Panc1 (cell line): Measurements from ENCODE around the gene SLC25A17. TPM values are rescaled to one million over a fixed set of nuclear protein-coding genes. Genes with fewer than 3 reads are reported as not detected.
"Not testable (repeated sequence)": the region's sequence is repeated elsewhere in the genome, so short reads cannot be mapped to it uniquely, and the experiment has no call there.

Source experiments
- ATAC-seq: fragments of 200-7000 bp; cut with Tn5 transposase; 2 replicates; pipeline ENCODE4 v1.9.1; 2020; ENCODE audit warnings: mild to moderate bottlenecking, moderate library complexity
- BruUV-seq: library from RNA; stranded (reverse); fragments of 400-500 nt; replicated peaks from 2 replicates; lab custom pipeline; 2021; lab: Mats Ljungman, UMichigan
- CTCF ChIA-PET: fragments of 300-600 bp; sonication (Branson Sonifier 250); formaldehyde crosslinking; loops from one replicate; lab custom pipeline; 2022; ENCODE audit warnings: antibody characterized with exemption; lab: Charles Lee
- POLR2A ChIA-PET: fragments of 300-600 bp; sonication (Branson Sonifier 250); formaldehyde crosslinking; loops from one replicate; lab custom pipeline; 2022; ENCODE audit warnings: antibody characterized with exemption; lab: Charles Lee
- DNase-seq: peaks from one replicate; pipeline ENCODE4 v3.0.0-alpha.2; 2010; ENCODE audit warnings: low read depth, low spot score
- H3K27ac ChIP-seq: 2 replicates; pipeline ENCODE4 v1.5.1; 2011; ENCODE audit warnings: mild to moderate bottlenecking, low read length, inconsistent platforms
- H3K27me3 ChIP-seq: fragments of 200-500 bp; sonication (Bioruptor generic); 2 replicates; pipeline ENCODE4 v1.6.0; 2014; ENCODE audit warnings: low read length, inconsistent platforms; ENCODE audit not compliant: control insufficient read depth, insufficient read depth
- H3K36me3 ChIP-seq: fragments of 200-500 bp; sonication (Bioruptor generic); 2 replicates; pipeline ENCODE4 v1.5.1; 2014; ENCODE audit warnings: inconsistent platforms, mild to moderate bottlenecking, low read length, moderate library complexity; ENCODE audit not compliant: control insufficient read depth, insufficient read depth
- H3K4me1 ChIP-seq: 2 replicates; pipeline ENCODE4 v1.5.1; 2011; ENCODE audit warnings: inconsistent platforms, mild to moderate bottlenecking, low read length, moderate library complexity; ENCODE audit not compliant: control insufficient read depth, insufficient read depth
- H3K4me3 ChIP-seq, 2 experiments: 2 replicates each; pipeline ENCODE4 v1.5.1; 2011 to 2012; ENCODE audit warnings: low read depth in 2 of 2, low read length in 2 of 2, mild to moderate bottlenecking in 2 of 2, inconsistent platforms in 1 of 2, moderate library complexity in 1 of 2
- H3K9me3 ChIP-seq: fragments of 200-500 bp; sonication (Bioruptor generic); 2 replicates; pipeline ENCODE4 v1.5.1; 2014; ENCODE audit warnings: low read depth, mild to moderate bottlenecking, inconsistent platforms, low read length, moderate library complexity; ENCODE audit not compliant: control insufficient read depth, insufficient read depth
- POLR2AphosphoS5 ChIP-seq: IDR thresholded peaks from 2 replicates; pipeline ENCODE4 v1.6.1; 2012; ENCODE audit warnings: mild to moderate bottlenecking, low read depth, low read length, moderate library complexity
- SIN3A ChIP-seq: IDR thresholded peaks from 2 replicates; pipeline ENCODE4 v1.6.1; 2012; ENCODE audit warnings: low read depth, mild to moderate bottlenecking, low read length, moderate library complexity, borderline replicate concordance; ENCODE audit not compliant: insufficient read depth
- TCF7L2 ChIP-seq: IDR thresholded peaks from 2 replicates; pipeline ENCODE4 v1.6.1; 2011; ENCODE audit warnings: mild to moderate bottlenecking, low read depth, low read length, inconsistent platforms
- in situ Hi-C: cut with HindIII; loops from 2 replicates; pipeline ENCODE4 v1.10.0; 2016; ENCODE audit warnings: low sequenced_read_pairs, low pct_unique_long_range_greater_than_20kb
- intact Hi-C: fragments of 100-400 bp; cut with micrococcal nuclease; formaldehyde crosslinking; loops from one replicate; pipeline ENCODE4 v1.10.0; 2022; ENCODE audit not compliant: unreplicated experiment
- total RNA-seq: library from RNA; stranded (reverse); gene quantifications from one replicate; pipeline ENCODE4 v1.2.1, GENCODE V29; 2021; ENCODE audit not compliant: unreplicated experiment
- TF ChIP-seq, protein P1 (sequence below): fragments of 450-650 bp; IDR thresholded peaks from 2 replicates; pipeline ENCODE4 v1.5.1; 2017; ENCODE audit warnings: mild to moderate bottlenecking
- TF ChIP-seq, protein P2 (sequence below), 2 experiments: IDR thresholded peaks; 2 replicates each; pipeline ENCODE4 v1.6.1; 2011 to 2012; ENCODE audit warnings: low read depth in 2 of 2, control low read depth in 1 of 2, low read length in 1 of 2, mild to moderate bottlenecking in 1 of 2, moderate library complexity in 1 of 2; ENCODE audit not compliant: insufficient read depth in 1 of 2

Gene SLC25A17
- total RNA-seq, 1 experiment from 2014 or later: 28.9 TPM

DNA sequence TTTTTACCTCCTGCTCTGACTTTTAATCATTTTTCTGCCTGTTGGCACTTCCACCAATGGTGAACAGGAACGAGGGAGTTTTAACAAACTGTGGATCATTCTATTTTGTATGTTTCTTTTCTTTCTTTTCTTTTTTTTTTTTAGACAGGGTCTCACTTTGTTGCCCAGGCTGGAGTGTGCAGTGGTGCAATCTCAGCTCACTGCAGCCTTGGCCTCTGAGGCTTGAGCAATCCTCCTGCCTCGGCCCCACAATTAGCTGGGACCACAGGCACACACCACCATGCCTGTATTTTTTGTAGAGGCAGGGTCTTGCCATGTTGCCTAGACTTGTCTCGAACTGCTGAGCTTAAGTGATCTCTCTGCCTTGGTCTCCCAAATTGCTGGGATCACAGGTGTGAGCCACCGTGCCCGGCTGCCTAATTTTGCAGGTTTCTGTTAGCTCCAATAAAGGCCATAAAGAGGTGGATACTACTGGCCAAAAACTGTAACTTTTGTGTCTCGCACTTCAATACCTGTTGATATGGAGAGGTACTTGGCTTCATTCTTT is 59.8 kb downstream of the SLC25A17 start:
- no peaks in the 10 kb centered on the region for H3K27me3 ChIP-seq
- TF ChIP-seq SIN3A: no peak
- TF ChIP-seq, protein P1, sequence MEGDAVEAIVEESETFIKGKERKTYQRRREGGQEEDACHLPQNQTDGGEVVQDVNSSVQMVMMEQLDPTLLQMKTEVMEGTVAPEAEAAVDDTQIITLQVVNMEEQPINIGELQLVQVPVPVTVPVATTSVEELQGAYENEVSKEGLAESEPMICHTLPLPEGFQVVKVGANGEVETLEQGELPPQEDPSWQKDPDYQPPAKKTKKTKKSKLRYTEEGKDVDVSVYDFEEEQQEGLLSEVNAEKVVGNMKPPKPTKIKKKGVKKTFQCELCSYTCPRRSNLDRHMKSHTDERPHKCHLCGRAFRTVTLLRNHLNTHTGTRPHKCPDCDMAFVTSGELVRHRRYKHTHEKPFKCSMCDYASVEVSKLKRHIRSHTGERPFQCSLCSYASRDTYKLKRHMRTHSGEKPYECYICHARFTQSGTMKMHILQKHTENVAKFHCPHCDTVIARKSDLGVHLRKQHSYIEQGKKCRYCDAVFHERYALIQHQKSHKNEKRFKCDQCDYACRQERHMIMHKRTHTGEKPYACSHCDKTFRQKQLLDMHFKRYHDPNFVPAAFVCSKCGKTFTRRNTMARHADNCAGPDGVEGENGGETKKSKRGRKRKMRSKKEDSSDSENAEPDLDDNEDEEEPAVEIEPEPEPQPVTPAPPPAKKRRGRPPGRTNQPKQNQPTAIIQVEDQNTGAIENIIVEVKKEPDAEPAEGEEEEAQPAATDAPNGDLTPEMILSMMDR: no peak
- TF ChIP-seq, protein P2, sequence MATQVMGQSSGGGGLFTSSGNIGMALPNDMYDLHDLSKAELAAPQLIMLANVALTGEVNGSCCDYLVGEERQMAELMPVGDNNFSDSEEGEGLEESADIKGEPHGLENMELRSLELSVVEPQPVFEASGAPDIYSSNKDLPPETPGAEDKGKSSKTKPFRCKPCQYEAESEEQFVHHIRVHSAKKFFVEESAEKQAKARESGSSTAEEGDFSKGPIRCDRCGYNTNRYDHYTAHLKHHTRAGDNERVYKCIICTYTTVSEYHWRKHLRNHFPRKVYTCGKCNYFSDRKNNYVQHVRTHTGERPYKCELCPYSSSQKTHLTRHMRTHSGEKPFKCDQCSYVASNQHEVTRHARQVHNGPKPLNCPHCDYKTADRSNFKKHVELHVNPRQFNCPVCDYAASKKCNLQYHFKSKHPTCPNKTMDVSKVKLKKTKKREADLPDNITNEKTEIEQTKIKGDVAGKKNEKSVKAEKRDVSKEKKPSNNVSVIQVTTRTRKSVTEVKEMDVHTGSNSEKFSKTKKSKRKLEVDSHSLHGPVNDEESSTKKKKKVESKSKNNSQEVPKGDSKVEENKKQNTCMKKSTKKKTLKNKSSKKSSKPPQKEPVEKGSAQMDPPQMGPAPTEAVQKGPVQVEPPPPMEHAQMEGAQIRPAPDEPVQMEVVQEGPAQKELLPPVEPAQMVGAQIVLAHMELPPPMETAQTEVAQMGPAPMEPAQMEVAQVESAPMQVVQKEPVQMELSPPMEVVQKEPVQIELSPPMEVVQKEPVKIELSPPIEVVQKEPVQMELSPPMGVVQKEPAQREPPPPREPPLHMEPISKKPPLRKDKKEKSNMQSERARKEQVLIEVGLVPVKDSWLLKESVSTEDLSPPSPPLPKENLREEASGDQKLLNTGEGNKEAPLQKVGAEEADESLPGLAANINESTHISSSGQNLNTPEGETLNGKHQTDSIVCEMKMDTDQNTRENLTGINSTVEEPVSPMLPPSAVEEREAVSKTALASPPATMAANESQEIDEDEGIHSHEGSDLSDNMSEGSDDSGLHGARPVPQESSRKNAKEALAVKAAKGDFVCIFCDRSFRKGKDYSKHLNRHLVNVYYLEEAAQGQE (IDR thresholded peaks at IDR 0.05; ENCODE audit: insufficient read depth in 1 of 2, low read depth in 2 of 2, low read length in 1 of 2): no peak
- no peak for TF ChIP-seq POLR2AphosphoS5
- intact Hi-C loops: loop anchor here (5.0 kb wide), 1 partner anchor 77 kb away; no protein-coding TSS in a partner anchor
- peaks cover 27% of the 10 kb centered on the region for H3K4me1 ChIP-seq
- no peak overlapping the region for H3K4me3 ChIP-seq
- in situ Hi-C loops: no loop called here
- ChIA-PET POLR2A (interaction anchor here (0.6 to 0.7 kb wide), 6 partner anchors 40 to 191 kb away, joined by 3 to 7 read pairs (median 4); no protein-coding TSS in a partner anchor), CTCF (interaction anchor here (0.6 to 1.6 kb wide), 5 partner anchors 22 to 496 kb away, joined by 3 to 15 read pairs (median 4); no protein-coding TSS in a partner anchor)
- no peaks in the 10 kb centered on the region for H3K36me3 ChIP-seq
- no peaks in the 10 kb centered on the region for H3K9me3 ChIP-seq
- peak overlapping the region; percentile 80 for H3K27ac ChIP-seq
- no peak for ATAC-seq
- BruUV-seq: no TSS peak
- DNase-seq: no peak

DNA sequence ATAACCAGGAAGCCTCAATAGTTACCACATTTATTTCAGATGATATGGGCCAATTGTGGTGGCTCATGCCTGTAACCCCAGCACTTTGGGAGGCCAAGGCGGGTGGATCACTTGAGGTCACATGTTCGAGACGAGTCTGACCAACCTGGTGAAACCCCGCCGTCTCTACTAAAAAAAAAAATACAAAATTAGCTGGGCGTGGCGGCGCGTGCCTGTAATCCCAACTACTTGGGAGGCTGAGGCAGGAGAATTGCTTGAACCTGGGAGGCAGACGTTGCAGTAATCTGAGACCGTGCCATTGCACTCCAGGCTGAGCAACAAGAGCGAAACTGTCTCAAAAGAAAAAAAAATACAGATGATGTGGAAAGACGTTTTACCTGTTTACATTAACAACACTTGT is 60.3 kb downstream of the SLC25A17 start:
- in situ Hi-C loops, H3K9me3 ChIP-seq, H3K4me3 ChIP-seq, H3K36me3 ChIP-seq, H3K27me3 ChIP-seq, BruUV-seq, ATAC-seq, DNase-seq, CTCF ChIA-PET, POLR2A ChIA-PET: not testable (repeated sequence)
- peaks cover 27% of the 10 kb centered on the region for H3K4me1 ChIP-seq
- intact Hi-C loops: loop anchor here (5.0 kb wide), 1 partner anchor 77 kb away; no protein-coding TSS in a partner anchor
- peak overlapping the region; percentile 80 for H3K27ac ChIP-seq

DNA sequence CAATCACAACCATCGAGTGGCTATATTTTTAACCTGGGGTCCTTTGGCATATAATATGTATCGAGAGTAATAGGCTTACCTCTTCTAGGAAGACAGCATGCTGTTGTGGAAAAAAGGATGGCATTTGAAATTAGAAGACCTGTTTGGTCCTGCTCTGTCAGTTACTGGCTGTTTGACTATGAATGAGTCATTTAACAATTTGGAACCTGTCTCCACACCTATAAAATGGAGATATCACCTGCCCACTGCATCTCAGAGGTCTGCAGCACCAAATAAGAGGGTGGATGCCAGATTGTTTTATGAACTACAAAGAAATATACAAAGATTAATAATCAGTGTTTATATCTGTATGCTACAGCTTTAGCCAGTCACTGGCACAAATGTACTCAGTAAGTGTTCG is 60.8 kb downstream of the SLC25A17 start:
- DNase-seq (no peak), ATAC-seq (peak; percentile 87)
- ChIA-PET CTCF (interaction anchor here (0.7 kb wide), 1 partner anchor 41 kb away, joined by 12 read pairs; no protein-coding TSS in a partner anchor), POLR2A (no interaction called here)
- Histone ChIP-seq H3K36me3 (no peaks in the 10 kb centered on the region), H3K27me3 (no peaks in the 10 kb centered on the region), H3K27ac (peak overlapping the region; percentile 80), H3K4me3 (no peak overlapping the region), H3K4me1 (peaks cover 27% of the 10 kb centered on the region), H3K9me3 (no peaks in the 10 kb centered on the region)
- TF ChIP-seq TCF7L2: peak; percentile 82
- TF ChIP-seq, protein P1: no peak
- no TSS peak for BruUV-seq
- in situ Hi-C loops (no loop called here), intact Hi-C loops (loop anchor here (5.0 kb wide), 1 partner anchor 76 kb away; no protein-coding TSS in a partner anchor)
